IgD-negative memory B cell (primary cell): ENCODE measurements around the gene HSD17B12. TPM values are rescaled to one million over a fixed set of nuclear protein-coding genes. Genes with fewer than 3 reads are reported as not detected.

Experiments used
- H3K27ac Mint-ChIP-seq, 3 donors: one replicate each; pipeline ENCODE4 v1.8.0; 2020 to 2022; ENCODE audit warnings: mild to moderate bottlenecking in 3 of 3, mixed read lengths in 3 of 3, moderate library complexity in 1 of 3
- H3K27me3 Mint-ChIP-seq: one replicate; pipeline ENCODE4 v1.8.0; 2021; ENCODE audit warnings: mixed read lengths
- H3K36me3 Mint-ChIP-seq: one replicate; pipeline ENCODE4 v1.8.0; 2020; ENCODE audit warnings: mild to moderate bottlenecking, mixed read lengths
- H3K4me1 Mint-ChIP-seq, 3 donors: one replicate each; pipeline ENCODE4 v1.8.0; 2020 to 2022; ENCODE audit warnings: mixed read lengths in 3 of 3, mild to moderate bottlenecking in 1 of 3
- H3K4me3 Mint-ChIP-seq, 4 donors: one replicate each; pipeline ENCODE4 v1.8.0; 2020 to 2022; ENCODE audit warnings: mild to moderate bottlenecking in 4 of 4, mixed read lengths in 4 of 4, moderate library complexity in 3 of 4
- H3K9me3 Mint-ChIP-seq, 3 donors: one replicate each; pipeline ENCODE4 v1.8.0; 2020 to 2021; ENCODE audit warnings: mixed read lengths in 3 of 3, mild to moderate bottlenecking in 1 of 3
- polyA plus RNA-seq: library from polyadenylated mRNA; unstranded; fragments of 300-500 nt; fragmentation: Illumina TruSeq; gene quantifications from one replicate; pipeline ENCODE4 v1.2.3, GENCODE V29; 2021

The HSD17B12 gene
- polyA plus RNA-seq, 1 donor from 2014 or later = 30.9 TPM

- Mint-ChIP-seq H3K36me3 (peaks cover 4% of the 10 kb centered on the region), H3K27me3 (no peaks in the 10 kb centered on the region), H3K4me1 (peaks cover 11 to 26% (median 13%) of the 10 kb centered on the region in 3 donors), H3K27ac (no peak overlapping the region), H3K4me3 (no peak overlapping the region), H3K9me3 (peaks cover 2 to 14% (median 6%) of the 10 kb centered on the region in 3 donors)
Observed at GRCh38 chr11:43697679-43698078, 17.1 kb downstream of the HSD17B12 start.

- peaks cover 9% of the 10 kb centered on the region for H3K36me3 Mint-ChIP-seq
- no peak overlapping the region for H3K4me3 Mint-ChIP-seq
- no peak overlapping the region for H3K27ac Mint-ChIP-seq
- H3K27me3 Mint-ChIP-seq = no peaks in the 10 kb centered on the region
- H3K4me1 Mint-ChIP-seq = peaks cover 0 to 11% (median 9%) of the 10 kb centered on the region in 3 donors
- H3K9me3 Mint-ChIP-seq = peaks cover 2 to 14% (median 8%) of the 10 kb centered on the region in 3 donors
Observed at GRCh38 chr11:43699870-43700269, 19.3 kb downstream of the HSD17B12 start.

DNA sequence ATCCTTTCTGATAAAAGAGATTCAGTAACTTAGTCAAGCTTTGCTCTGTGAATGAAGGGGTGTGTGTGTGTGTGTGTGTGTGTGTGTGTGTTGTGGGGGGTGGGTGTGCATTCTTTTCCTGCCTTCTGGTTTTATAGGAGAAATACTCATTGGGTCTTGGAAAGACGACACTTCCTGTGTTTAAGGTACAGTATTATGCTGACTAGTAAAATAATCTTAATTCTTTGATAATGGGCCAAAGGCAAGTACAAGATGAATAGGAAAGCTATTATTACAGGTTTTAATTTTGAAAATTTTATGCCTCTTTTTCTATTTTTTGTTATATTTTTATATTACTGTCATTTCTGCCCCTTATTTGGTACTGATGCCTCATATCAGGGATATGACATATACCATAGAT lies 26.1 kb downstream of the HSD17B12 start:
- H3K27me3 Mint-ChIP-seq = no peaks in the 10 kb centered on the region
- peaks cover 0 to 4% (median 3%) of the 10 kb centered on the region in 3 donors for H3K9me3 Mint-ChIP-seq
- no peak overlapping the region for H3K4me3 Mint-ChIP-seq
- H3K36me3 Mint-ChIP-seq = peaks cover 7% of the 10 kb centered on the region
- peaks cover 4 to 5% (median 5%) of the 10 kb centered on the region in 3 donors for H3K4me1 Mint-ChIP-seq
- H3K27ac Mint-ChIP-seq = no peak overlapping the region

- no peak overlapping the region for H3K4me3 Mint-ChIP-seq
- peaks cover 2% of the 10 kb centered on the region for H3K36me3 Mint-ChIP-seq
- H3K27me3 Mint-ChIP-seq = no peaks in the 10 kb centered on the region
- peaks cover 1 to 4% (median 2%) of the 10 kb centered on the region in 3 donors for H3K9me3 Mint-ChIP-seq
- no peak overlapping the region for H3K27ac Mint-ChIP-seq
- peaks cover 4 to 6% (median 5%) of the 10 kb centered on the region in 3 donors for H3K4me1 Mint-ChIP-seq
Observed at GRCh38 chr11:43708776-43709175, 28.2 kb downstream of the HSD17B12 start.

DNA sequence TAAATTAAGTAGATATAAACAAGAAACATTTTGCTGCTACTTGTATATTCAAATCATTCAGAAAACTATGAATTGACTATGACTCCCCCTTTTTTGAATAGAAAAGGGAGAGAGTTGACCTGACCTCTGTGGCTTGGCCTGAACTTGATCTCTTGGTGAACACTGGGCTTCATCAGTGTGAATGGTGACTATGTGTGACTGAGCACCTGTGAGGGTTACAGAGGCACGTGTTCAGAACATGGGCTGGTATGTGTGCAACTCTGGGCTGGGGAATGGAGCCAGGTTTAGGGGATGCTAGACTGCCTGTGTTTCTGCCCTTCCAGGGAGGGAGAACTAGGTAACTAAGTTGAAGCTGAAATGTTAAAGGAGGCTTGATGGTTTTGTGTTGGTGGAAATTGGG lies 29.2 kb downstream of the HSD17B12 start:
- Mint-ChIP-seq H3K9me3 (peaks cover 1 to 4% (median 2%) of the 10 kb centered on the region in 3 donors), H3K4me1 (peaks cover 0 to 5% (median 4%) of the 10 kb centered on the region in 3 donors), H3K4me3 (no peak overlapping the region), H3K27ac (peak overlapping the region in 1 of 3 donors; percentile 17), H3K27me3 (no peaks in the 10 kb centered on the region), H3K36me3 (no peaks in the 10 kb centered on the region)

DNA sequence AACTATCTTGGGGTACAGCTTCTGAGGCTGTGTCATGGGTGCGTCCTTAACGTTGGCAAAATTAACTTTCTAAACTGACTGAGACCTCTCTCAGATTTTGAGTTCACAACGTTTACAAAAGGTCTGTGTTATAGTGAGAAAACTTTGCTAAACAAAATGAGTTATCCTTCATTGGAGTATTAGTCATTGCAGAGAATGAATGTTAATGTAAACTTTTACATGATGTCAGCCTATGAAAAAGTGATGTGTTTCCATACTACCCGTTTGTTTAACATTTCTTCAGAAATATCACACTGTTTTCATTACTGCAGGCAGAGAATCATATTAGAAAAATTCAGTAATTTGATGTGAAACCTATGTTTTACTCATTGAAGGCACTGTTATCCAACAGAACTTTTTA lies 32.1 kb downstream of the HSD17B12 start:
- H3K27ac Mint-ChIP-seq = no peak overlapping the region
- H3K36me3 Mint-ChIP-seq = no peaks in the 10 kb centered on the region
- peaks cover 1 to 4% (median 2%) of the 10 kb centered on the region in 3 donors for H3K9me3 Mint-ChIP-seq
- H3K4me1 Mint-ChIP-seq = peaks cover 0 to 6% (median 4%) of the 10 kb centered on the region in 3 donors
- no peak overlapping the region for H3K4me3 Mint-ChIP-seq
- H3K27me3 Mint-ChIP-seq = no peaks in the 10 kb centered on the region

- H3K4me3 Mint-ChIP-seq = no peak overlapping the region
- no peaks in the 10 kb centered on the region for H3K27me3 Mint-ChIP-seq
- peaks cover 0 to 9% (median 1%) of the 10 kb centered on the region in 3 donors for H3K9me3 Mint-ChIP-seq
- peaks cover 6 to 13% (median 9%) of the 10 kb centered on the region in 3 donors for H3K4me1 Mint-ChIP-seq
- H3K27ac Mint-ChIP-seq = no peak overlapping the region
- H3K36me3 Mint-ChIP-seq = peaks cover 9% of the 10 kb centered on the region
Observed at GRCh38 chr11:43718373-43718772, 37.8 kb downstream of the HSD17B12 start.

- H3K9me3 Mint-ChIP-seq = peaks cover 0 to 6% (median 0%) of the 10 kb centered on the region in 3 donors
- peak overlapping the region in 1 of 4 donors; percentile 32 for H3K4me3 Mint-ChIP-seq
- H3K4me1 Mint-ChIP-seq = peaks cover 5 to 10% (median 6%) of the 10 kb centered on the region in 3 donors
- no peaks in the 10 kb centered on the region for H3K27me3 Mint-ChIP-seq
- H3K36me3 Mint-ChIP-seq = peaks cover 6% of the 10 kb centered on the region
- H3K27ac Mint-ChIP-seq = no peak overlapping the region
Observed at GRCh38 chr11:43723617-43724016, 43.1 kb downstream of the HSD17B12 start.

- Mint-ChIP-seq H3K4me3 (no peak overlapping the region), H3K27ac (no peak overlapping the region), H3K9me3 (peaks cover 4 to 9% (median 5%) of the 10 kb centered on the region in 3 donors), H3K36me3 (peaks cover 28% of the 10 kb centered on the region), H3K27me3 (no peaks in the 10 kb centered on the region), H3K4me1 (peaks cover 5 to 16% (median 5%) of the 10 kb centered on the region in 3 donors)
Observed at GRCh38 chr11:43732225-43732624, 51.7 kb downstream of the HSD17B12 start.

GRCh38 chr11:43734256-43734655 lies 53.7 kb downstream of the HSD17B12 start:
- Mint-ChIP-seq H3K27ac (no peak overlapping the region), H3K27me3 (no peaks in the 10 kb centered on the region), H3K36me3 (peaks cover 37% of the 10 kb centered on the region), H3K4me1 (peaks cover 7 to 16% (median 7%) of the 10 kb centered on the region in 3 donors), H3K9me3 (peaks cover 4 to 9% (median 5%) of the 10 kb centered on the region in 3 donors), H3K4me3 (no peak overlapping the region)

DNA sequence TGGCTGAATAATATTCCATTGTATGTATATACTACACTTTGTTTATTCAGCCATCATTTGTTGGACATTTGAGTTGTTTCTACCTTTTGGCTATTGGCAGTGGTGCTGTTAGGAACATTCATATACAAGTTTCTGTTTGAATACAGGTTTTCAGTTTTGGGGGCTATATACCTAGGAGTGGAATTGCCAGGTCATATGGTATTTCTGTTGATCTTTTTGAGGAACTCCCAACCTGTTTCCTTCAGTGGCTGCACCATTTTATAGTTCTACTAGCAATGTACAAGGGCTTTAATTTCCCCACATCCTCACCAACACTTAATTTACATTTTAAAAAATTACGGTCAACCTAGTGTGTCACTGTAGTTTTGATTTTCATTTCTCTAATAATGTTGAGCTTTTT lies 54.6 kb downstream of the HSD17B12 start:
- Mint-ChIP-seq H3K4me1 (peaks cover 7 to 20% (median 8%) of the 10 kb centered on the region in 3 donors), H3K36me3 (peaks cover 37% of the 10 kb centered on the region), H3K4me3 (no peak overlapping the region), H3K9me3 (peaks cover 4 to 9% (median 5%) of the 10 kb centered on the region in 3 donors), H3K27me3 (no peaks in the 10 kb centered on the region), H3K27ac (no peak overlapping the region)

DNA sequence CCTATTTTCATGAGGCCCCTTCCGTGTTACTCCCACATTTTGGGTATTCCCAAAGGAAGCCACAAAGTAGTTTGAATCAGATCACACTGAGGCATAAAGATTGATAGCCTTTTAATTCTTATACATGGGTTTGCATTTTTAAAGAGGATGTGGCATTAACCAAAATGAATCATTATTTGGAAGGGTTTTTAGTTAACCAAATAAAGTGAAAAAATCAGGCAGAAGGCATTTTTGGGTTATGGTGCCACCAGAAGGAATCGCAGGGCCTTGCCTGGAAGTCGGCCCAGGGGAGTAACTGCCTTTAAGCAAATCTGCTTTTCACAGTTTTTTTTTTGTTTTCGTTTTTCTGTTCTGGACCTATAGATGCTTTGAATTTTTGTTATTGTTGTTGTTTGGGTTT lies 55.4 kb downstream of the HSD17B12 start:
- peak overlapping the region in 1 of 4 donors; percentile 57 for H3K4me3 Mint-ChIP-seq

DNA sequence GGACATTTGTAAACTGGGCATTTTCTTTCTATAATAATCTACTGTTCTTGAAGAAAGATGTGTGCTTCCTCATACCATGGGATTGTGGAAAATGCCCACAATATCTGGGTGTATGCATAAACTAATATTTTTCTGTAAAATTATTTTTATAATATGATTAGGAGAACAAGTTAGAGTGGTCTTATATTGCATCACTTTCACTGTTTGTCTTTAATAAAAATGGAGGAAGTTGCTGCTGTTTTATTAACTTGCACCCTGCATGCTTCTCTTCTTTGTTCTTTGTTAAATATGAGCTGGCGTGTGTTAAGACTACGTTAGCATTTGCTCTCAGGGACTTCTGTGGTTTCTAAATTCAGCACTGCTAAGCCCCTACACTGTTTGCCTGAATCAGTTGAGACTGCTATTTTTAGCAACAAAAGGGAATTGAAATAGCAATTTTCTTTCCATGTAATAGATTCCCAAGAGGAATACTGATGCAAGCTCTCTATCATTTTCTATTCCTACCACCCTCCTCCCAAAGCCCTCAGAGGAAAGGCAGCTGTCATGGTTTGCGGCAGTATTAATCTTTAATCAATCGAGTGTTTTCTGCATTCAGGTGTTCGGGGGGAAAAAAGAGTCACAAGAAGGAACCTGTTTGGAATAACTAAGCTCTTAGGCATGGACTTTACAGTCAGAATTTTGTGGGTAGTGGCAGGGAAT lies 56.1 kb downstream of the HSD17B12 start:
- H3K27ac Mint-ChIP-seq = no peak overlapping the region

More for the DNA sequence above, 55.4 kb downstream of the HSD17B12 start:
- peaks cover 37% of the 10 kb centered on the region for H3K36me3 Mint-ChIP-seq
- H3K27me3 Mint-ChIP-seq = no peaks in the 10 kb centered on the region
- H3K27ac Mint-ChIP-seq = no peak overlapping the region
- peaks cover 4 to 9% (median 5%) of the 10 kb centered on the region in 3 donors for H3K9me3 Mint-ChIP-seq
- H3K4me1 Mint-ChIP-seq = peaks cover 7 to 20% (median 9%) of the 10 kb centered on the region in 3 donors

GRCh38 chr11:43737201-43737590 lies 56.7 kb downstream of the HSD17B12 start:
- peaks cover 4 to 9% (median 6%) of the 10 kb centered on the region in 3 donors for H3K9me3 Mint-ChIP-seq
- H3K4me1 Mint-ChIP-seq = peaks cover 7 to 20% (median 9%) of the 10 kb centered on the region in 3 donors
- H3K36me3 Mint-ChIP-seq = peaks cover 32% of the 10 kb centered on the region
- no peaks in the 10 kb centered on the region for H3K27me3 Mint-ChIP-seq
- H3K27ac Mint-ChIP-seq = no peak overlapping the region
- H3K4me3 Mint-ChIP-seq = no peak overlapping the region

More for the DNA sequence above, 56.1 kb downstream of the HSD17B12 start:
- Mint-ChIP-seq H3K9me3 (peaks cover 4 to 9% (median 5%) of the 10 kb centered on the region in 3 donors), H3K27me3 (no peaks in the 10 kb centered on the region), H3K4me1 (peaks cover 7 to 20% (median 9%) of the 10 kb centered on the region in 3 donors), H3K4me3 (no peak overlapping the region), H3K36me3 (peaks cover 37% of the 10 kb centered on the region)

DNA sequence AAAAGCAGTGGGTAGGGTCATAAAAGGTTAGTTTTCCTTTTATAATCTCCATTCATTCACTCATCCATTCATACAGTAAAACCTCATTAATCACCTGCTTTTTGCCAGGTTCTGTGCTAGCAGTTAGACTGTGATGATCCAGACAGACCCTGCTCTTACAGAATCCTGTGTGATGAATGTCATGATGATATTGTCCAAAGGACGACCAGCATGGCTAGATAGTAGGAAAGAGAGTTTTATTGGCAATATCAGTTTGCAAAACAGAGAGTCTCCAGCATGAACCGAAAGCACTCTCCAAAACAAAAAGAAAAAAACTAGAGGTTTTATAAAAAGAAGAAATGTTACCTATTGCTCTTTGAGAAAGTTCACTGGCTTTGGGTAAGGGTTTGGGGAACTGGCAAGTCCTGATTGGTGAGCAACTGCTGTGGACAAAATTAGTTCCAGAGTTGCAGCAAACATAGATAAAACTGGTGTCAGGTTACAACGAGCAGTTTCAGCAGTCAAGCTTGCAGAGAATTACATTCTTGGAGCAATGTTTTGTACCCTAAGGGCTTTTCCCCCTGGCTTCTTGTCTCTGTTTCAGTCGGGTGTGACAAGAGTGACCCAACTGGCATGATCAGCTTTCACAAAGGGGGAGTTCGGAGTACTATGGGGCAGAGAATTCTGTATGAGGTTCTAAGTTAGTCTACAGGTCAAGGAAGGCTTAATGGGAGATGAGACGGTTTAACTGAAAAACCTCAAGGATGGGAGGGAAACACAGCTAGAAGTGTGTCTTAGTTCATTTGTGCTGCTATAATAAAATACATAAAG lies 58.3 kb downstream of the HSD17B12 start:
- Mint-ChIP-seq H3K4me1 (peaks cover 7 to 20% (median 9%) of the 10 kb centered on the region in 3 donors), H3K27me3 (no peaks in the 10 kb centered on the region), H3K4me3 (peak overlapping the region in 1 of 4 donors; percentile 37), H3K9me3 (peaks cover 5 to 16% (median 6%) of the 10 kb centered on the region in 3 donors), H3K27ac (no peak overlapping the region), H3K36me3 (peaks cover 27% of the 10 kb centered on the region)
